Measurements from ENCODE around the gene FCHSD2. TPM values are rescaled to one million over a fixed set of nuclear protein-coding genes. Genes with fewer than 3 reads are reported as not detected.

Gene FCHSD2
- total RNA-seq, 3 donors from 2014 or later (not counting 1 experiment from before 2014, with no cell fraction given), result 39.4 to 59.1 (median 42.1) TPM

DNA sequence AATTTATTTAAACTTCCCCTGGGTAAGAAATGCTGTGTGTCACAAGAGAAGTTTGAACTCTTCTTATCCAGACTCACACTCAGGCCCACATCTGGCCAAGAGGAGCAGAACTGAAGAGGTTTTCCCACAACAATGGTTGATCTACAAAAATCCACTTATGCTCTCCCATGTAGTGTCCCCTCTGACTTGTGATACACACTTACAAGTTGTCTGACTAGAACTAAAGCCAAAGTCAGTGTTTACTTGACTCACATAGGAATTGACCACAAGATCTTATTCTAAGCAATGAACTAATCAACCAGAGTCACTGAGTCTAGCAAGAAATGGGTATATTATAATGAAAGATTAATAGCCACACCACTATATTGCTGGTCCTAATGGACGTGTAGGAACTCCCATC lies 194.9 kb downstream of the FCHSD2 start:
- intact Hi-C loops (cut with micrococcal nuclease), result no loop called here
- H3K36me3 Mint-ChIP-seq, result no peaks in the 10 kb centered on the region
- H3K4me3 Mint-ChIP-seq, result no peak overlapping the region
- no peaks in the 10 kb centered on the region for H3K4me1 Mint-ChIP-seq
- ATAC-seq, result no peak
- Histone ChIP-seq H3K4me3 (ENCODE audit: low read length) (no peak overlapping the region), H3K4me1 (ENCODE audit: control insufficient read depth, insufficient read depth, low read length) (no peaks in the 10 kb centered on the region), H3K9me3 (ENCODE audit: control insufficient read depth, insufficient read depth, low read length) (no peaks in the 10 kb centered on the region), H3K36me3 (ENCODE audit: control insufficient read depth, insufficient read depth, low read length) (peaks cover 3% of the 10 kb centered on the region), H3K27ac (ENCODE audit: low read length) (no peak overlapping the region), H3K27me3 (ENCODE audit: control insufficient read depth, insufficient read depth, low read length) (no peaks in the 10 kb centered on the region)
- WGBS (ENCODE audit: insufficient coverage), result no CpG with 5 or more reads among the region's 1 CpG
- no peak for TF ChIP-seq CTCF (IDR thresholded peaks at IDR 0.05)
- H3K27ac Mint-ChIP-seq, result no peak overlapping the region
- no peaks in the 10 kb centered on the region for H3K27me3 Mint-ChIP-seq (ENCODE audit: low read depth in 2 of 2)
- no peaks in the 10 kb centered on the region for H3K9me3 Mint-ChIP-seq
- DNase-seq, result no peak

- no peak overlapping the region for H3K27ac ChIP-seq (ENCODE audit: low read length)
- no peaks in the 10 kb centered on the region for H3K36me3 Mint-ChIP-seq
- H3K4me1 ChIP-seq (ENCODE audit: control insufficient read depth, insufficient read depth, low read length), result no peaks in the 10 kb centered on the region
- H3K4me1 Mint-ChIP-seq, result no peaks in the 10 kb centered on the region
- TF ChIP-seq CTCF (IDR thresholded peaks at IDR 0.05), result no peak
- DNase-seq (no peak), ATAC-seq (no peak)
- no peaks in the 10 kb centered on the region for H3K27me3 ChIP-seq (ENCODE audit: control insufficient read depth, insufficient read depth, low read length)
- H3K9me3 ChIP-seq (ENCODE audit: control insufficient read depth, insufficient read depth, low read length), result no peaks in the 10 kb centered on the region
- peaks cover 4% of the 10 kb centered on the region for H3K36me3 ChIP-seq (ENCODE audit: control insufficient read depth, insufficient read depth, low read length)
- WGBS (ENCODE audit: insufficient coverage), result no CpG with 5 or more reads among the region's 1 CpG
- H3K4me3 ChIP-seq (ENCODE audit: low read length), result no peak overlapping the region
- no peaks in the 10 kb centered on the region for H3K27me3 Mint-ChIP-seq (ENCODE audit: low read depth in 2 of 2)
- intact Hi-C loops (cut with micrococcal nuclease), result no loop called here
- no peaks in the 10 kb centered on the region for H3K9me3 Mint-ChIP-seq
- H3K27ac Mint-ChIP-seq, result no peak overlapping the region
- H3K4me3 Mint-ChIP-seq, result no peak overlapping the region
Measured at GRCh38 chr11:72943664-72944063, 198.5 kb downstream of the FCHSD2 start.

- intact Hi-C loops (cut with micrococcal nuclease), result no loop called here
- WGBS (ENCODE audit: insufficient coverage), result 98% methylated on average over 9 of the region's 9 CpGs
- Mint-ChIP-seq H3K4me3 (no peak overlapping the region), H3K27me3 (ENCODE audit: low read depth in 2 of 2) (no peaks in the 10 kb centered on the region), H3K4me1 (no peaks in the 10 kb centered on the region), H3K27ac (no peak overlapping the region), H3K36me3 (no peaks in the 10 kb centered on the region), H3K9me3 (no peaks in the 10 kb centered on the region)
- Histone ChIP-seq H3K4me1 (ENCODE audit: control insufficient read depth, insufficient read depth, low read length) (no peaks in the 10 kb centered on the region), H3K27ac (ENCODE audit: low read length) (no peak overlapping the region), H3K4me3 (ENCODE audit: low read length) (no peak overlapping the region), H3K9me3 (ENCODE audit: control insufficient read depth, insufficient read depth, low read length) (no peaks in the 10 kb centered on the region), H3K27me3 (ENCODE audit: control insufficient read depth, insufficient read depth, low read length) (no peaks in the 10 kb centered on the region), H3K36me3 (ENCODE audit: control insufficient read depth, insufficient read depth, low read length) (peaks cover 4% of the 10 kb centered on the region)
- ATAC-seq, result no peak
- DNase-seq, result no peak
- TF ChIP-seq CTCF (IDR thresholded peaks at IDR 0.05), result no peak
Measured at GRCh38 chr11:72940417-72940816, 201.7 kb downstream of the FCHSD2 start.

DNA sequence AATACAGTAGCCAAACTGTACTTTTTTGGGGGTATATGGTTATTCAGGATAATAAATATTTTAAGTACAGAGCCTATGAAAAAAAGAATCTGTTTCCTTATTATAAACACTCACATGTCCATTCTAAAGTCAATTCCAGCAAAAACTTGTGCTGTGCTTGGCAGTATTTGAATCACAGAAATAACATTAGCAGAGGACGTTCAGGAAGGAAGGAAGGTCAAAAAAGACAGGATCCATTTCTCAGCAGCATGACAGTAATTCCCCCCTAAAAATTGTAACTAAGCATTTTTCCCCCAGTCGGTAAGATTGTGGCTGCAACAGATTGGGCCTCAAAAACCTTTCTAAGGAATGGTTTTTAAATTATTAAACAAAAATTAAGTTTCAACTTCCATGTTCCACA lies 203.1 kb downstream of the FCHSD2 start:
- H3K27ac Mint-ChIP-seq, result no peak overlapping the region

More for the DNA sequence above, 203.1 kb downstream of the FCHSD2 start:
- Histone ChIP-seq H3K27me3 (ENCODE audit: control insufficient read depth, insufficient read depth, low read length) (no peaks in the 10 kb centered on the region), H3K9me3 (ENCODE audit: control insufficient read depth, insufficient read depth, low read length) (no peaks in the 10 kb centered on the region), H3K27ac (ENCODE audit: low read length) (no peak overlapping the region), H3K36me3 (ENCODE audit: control insufficient read depth, insufficient read depth, low read length) (peaks cover 4% of the 10 kb centered on the region), H3K4me3 (ENCODE audit: low read length) (no peak overlapping the region), H3K4me1 (ENCODE audit: control insufficient read depth, insufficient read depth, low read length) (no peaks in the 10 kb centered on the region)
- no peak overlapping the region for H3K4me3 Mint-ChIP-seq
- no peaks in the 10 kb centered on the region for H3K36me3 Mint-ChIP-seq
- no peak for TF ChIP-seq CTCF (IDR thresholded peaks at IDR 0.05)
- H3K4me1 Mint-ChIP-seq, result no peaks in the 10 kb centered on the region
- intact Hi-C loops (cut with micrococcal nuclease), result no loop called here
- DNase-seq (no peak), ATAC-seq (no peak)
- 100% methylated on average over 1 of the region's 2 CpGs for WGBS (ENCODE audit: insufficient coverage)
- H3K9me3 Mint-ChIP-seq, result no peaks in the 10 kb centered on the region
- no peaks in the 10 kb centered on the region for H3K27me3 Mint-ChIP-seq (ENCODE audit: low read depth in 2 of 2)
